COLO668 (cell line): Measurements from ENCODE around the gene CYB5B.
A peak's percentile ranks its signal among the peaks of the same experiment; 100 is the strongest.

Experiments
- DNase-seq: peaks from one replicate; lab custom pipeline; 2025; ENCODE audit not compliant: unreplicated experiment; lab: John Stamatoyannopoulos, UW

The CYB5B gene

DNA sequence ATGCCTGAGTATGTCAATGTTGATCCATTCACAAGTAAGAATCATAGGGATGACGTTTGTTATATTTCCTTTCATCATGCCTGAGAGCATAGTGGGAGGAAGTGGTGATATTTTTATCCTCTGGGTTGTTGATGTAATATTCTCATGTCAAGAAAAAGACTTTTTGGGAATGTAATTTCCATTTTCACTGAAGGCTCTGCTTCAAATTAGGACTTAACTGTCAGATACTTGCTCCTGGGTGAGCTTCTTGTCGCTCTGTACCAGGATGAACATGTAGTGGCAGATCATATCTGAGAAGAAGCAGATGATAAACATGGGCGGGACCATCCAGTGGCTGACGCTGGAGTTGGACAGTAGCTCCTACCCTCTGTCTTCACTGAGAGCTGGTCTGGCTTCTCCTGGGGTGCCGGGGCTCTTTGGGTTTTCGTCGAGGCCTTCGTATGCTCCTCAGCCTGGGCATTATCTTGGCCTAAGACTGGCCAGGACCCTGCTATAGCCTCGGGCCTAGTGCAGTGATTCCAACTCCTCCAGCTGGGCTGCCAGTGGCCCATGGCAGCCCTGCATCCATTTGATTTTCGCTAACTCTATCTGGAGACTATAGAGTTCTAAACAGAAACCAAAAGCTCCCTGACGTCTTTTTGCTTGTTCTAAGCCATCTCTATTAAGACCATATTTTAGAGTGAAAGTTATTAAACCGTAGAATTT, 19.7 kb downstream of the CYB5B start:
- DNase-seq, result no peak

DNA sequence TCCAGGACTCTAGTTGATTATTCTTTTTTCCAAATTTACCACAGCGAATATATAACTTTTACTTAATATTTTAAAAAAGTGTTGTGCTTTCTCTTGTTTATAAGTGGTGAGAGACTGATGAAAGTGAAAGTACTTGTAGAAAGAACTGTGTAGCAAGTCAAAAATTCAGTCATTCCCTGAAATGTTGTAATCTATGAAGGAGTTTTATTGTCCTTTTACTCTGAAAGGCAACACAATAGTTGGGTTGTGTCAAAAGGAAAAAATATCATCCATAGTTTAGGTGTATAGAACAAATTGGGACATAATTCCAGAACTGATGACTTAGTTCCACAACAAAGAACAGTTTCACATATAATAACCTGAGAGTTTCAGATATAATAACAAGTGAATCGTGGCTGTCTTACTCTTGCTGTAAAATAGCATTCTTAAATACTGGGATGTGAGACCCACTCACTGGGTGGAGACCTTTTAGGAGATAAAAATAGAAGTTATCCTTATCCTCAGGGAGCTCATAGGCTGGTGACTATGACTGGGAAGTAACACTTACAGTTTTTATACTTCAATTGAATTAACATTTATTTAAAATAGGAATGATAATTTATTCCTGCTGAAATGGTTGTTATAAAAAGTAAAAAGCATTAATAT, 20.6 kb downstream of the CYB5B start:
- no peak for DNase-seq

DNA sequence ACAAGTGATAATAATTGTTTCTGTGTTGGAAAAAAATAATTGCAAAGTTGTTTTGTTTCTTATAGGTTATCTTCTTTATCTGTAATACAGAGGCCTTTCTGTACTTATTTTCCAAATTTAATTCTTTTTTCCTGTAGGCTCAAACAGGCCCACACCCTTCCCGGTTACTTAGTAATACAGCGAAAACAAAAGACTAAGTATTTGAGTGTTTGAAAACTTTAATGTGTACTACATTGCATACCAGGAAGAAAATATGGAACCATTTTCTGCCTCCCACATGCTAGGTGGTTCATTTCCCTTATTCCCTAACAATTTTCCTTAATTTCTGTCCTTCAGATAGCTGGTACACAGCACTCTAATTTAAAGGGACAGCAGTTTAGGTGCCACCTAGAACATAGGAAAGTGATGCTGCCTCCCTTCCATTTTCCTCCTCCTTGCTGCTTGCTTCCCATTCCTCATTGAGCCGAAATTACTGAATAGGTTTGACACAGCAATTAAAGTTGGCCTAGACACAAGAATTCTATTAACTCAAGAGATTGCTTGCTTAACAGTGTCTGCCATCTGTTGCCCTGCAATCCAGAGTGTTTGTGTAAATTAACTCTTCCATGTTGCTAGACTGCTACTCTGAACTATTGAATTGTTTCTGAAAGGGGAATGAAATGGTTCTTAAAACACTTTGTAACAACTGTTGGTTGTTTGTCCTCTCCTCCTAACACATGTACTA, 24.2 kb downstream of the CYB5B start:
- no peak for DNase-seq

DNA sequence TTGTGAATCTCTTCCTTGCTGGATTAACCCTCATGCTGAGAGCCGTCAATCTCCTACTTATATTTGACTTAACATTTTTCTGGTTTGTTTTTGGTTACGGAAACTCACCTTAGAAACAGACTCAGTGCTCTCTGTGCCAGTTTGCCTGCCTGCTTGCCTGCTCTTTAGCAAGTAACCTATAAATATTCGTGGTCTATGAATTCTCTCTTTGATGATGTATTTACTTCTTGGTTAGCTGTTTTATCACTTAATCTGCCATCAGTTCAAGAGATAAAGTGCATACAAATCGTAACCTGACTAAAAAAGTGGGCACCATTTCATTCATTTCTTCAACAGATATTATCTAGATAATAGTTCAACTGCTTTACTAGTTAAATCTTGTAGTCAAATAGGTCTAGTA, 26.7 kb downstream of the CYB5B start:
- no peak for DNase-seq

DNA sequence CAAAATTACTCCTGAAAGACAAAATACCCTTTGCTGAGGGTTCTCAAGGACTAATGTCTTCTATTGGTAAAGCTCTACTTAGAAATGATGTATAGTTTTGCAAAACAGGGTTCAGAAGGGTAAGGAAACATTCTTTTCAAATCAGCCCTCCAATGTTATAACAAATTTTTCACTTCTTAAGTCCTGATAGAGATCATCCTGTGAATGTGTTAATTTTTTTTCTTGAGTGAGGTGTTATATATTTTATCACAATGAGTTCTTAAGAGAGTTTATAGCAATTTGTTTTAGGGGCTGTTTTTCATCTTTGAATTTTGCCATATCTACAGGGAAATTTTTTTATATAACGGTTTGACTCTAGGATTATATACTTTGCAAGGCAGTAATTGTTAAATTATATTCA, 29.5 kb downstream of the CYB5B start:
- DNase-seq, result no peak

DNA sequence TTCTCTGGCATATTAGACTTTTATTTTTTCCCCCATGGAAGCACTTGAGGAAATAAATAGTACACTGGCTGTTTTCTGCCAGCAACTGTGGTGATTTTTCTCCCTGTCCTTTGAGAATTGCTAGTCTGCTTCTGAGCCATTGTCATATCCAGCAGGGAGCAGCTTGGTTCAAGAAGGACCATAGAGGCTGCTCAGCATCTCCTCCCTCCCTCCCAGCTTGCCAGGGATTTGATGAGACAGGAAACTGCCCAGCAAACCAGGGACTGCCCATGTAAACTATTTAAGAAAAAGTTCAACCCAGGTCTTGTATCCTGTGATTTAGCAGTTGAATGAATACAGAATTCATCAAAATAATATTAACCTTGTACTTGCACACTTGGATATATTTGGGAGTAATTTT, 39.5 kb downstream of the CYB5B start:
- no peak for DNase-seq

DNA sequence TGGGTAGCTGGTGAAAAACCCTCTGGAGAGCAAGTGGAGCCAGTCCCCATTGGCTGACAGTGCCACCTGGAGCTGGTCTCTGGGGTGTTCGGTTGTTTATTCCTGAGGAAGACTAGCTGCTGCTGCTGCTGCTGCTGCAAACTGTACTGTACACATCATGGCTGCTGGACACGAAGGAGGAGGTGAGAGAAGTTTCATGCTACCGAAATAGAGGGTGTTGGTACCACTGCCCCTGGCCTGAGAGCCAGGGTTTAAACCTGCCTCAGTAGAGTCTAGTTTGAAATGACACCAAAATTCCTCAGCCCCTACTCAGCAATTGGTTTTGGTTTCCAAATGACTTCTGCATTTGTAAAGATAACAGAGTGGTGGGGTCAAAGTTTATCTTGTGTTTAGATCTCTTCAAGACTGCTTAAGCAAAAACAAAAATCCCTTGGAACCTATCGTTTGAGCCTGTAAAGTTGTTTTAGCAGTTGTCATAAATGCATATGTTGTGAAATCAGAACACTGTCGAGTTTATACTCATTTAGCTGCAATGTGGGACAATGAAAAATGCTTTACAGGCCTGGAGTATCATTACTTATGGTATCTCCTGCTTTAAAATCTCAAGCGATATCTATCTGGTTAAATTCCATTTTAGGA, 40.8 kb downstream of the CYB5B start:
- no peak for DNase-seq

DNA sequence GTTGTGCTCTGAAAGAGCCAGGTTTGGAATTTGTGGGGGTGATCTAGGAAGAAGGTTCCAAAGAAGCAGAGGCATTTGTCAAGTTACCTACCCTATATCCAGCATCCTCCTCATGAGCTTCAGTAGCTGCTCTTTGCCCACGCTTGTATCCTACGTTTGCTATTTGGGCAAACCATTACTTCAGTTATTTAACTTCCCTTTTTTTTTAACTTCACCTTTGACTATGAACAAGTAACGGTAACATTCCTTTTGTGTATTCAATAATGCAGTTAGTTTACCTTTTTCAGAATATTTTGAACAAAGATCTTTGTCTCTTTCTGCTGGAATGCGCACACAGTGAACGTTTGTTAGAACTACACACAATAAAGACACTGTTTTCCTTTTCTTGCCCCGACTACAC, 41.5 kb downstream of the CYB5B start:
- no peak for DNase-seq

DNA sequence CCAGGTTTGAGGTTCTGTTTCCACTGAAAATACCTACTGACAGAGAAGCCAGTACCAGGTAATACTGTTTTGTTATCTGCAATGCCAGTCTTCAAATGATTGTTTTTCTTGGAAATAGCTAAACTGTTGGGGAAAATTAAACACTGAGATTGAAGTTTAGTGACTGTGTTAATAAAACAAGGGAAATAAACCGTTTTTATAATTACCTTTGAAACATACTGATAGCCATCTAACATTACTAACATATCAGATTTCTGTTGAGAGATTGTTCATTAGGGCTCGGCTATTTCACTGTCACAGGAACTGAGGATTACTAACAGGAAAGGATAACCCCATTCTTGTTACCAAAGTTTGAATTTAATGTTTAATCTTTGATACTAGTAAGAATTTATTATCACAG, 42.1 kb downstream of the CYB5B start:
- no peak for DNase-seq

DNA sequence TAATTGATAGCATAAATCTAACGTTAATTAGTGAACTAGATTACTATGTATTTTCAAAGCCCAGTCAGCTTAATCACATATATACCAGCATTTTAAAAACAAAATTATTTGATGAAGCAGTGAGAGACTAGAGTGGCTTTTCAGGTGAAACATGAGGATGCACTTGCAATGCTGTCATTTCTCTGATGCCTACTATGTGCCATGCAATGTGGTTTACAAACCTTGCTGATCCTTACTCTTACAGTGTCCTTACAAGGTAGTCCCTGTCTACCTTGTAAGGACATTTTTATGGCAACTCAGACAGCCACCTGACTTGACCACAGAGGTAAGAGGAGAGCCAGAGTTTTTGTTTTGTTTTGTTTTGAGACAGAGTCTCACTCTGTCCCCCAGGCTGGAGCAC, 42.7 kb downstream of the CYB5B start:
- DNase-seq, result no peak

DNA sequence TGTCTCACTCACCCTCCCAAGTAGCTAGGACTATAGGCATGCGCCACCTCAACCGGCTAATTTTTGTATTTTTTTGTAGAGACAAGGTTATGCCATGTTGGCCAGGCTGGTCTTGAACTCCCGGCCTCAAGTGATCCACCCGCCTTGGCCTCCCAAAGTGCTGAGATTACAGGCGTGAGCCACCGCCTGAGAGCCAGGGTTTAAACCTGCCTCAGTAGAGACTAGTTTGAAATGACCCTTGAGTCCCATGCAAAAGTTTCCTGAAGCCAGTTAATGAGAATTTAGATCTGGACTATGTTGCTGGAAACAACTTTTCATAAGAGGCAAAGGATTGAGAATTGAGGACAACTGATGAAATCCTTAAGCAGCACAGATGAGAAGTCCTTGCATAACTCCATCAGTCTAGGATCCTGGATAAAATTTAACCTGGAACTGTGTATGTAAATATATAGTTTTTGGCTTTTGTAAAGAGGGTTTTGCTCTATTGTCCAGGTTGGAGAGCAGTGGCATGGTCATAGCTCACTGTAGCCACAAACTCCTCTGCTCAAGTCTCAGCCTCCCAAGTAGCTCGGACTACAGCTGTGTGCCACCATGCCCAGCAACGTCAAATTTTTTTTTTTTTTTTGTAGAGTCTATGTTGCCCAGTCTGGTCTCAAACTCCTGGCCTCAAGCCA, 43.2 kb downstream of the CYB5B start:
- no peak for DNase-seq

DNA sequence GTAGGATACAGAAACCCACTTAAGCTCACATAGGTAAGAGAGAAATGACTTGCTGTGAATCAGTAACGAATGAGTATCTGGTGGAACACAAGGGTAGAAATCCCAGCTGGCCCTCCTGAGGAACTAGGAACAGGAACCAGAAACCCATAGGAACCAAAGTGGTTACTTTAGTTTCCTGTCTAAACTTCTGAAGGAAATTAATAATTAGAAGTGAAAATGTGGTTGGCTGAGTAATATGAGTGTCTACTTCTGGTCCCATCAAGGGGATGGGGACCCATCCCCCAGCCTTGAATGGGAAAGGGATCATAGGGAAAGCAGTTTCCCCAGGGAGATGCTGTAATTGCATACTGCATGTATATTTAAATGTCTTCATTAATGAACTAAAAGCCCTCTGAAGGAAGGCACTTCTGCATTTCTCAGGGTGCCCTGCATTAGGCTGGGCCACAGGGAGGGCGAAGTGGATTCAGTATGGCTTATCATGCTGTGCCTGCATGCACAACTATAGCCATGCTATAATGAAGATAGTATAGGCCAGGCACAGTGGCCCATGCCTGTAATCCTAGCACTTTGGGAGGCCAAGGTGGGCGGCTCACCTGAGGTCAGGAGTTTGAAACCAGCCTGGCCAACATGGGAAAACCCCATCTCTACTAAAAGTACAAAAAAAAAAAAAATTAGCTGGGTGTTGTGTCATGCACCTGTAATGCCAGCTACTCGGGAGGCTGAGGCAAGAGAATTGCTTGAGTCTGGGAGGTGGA, 45.6 kb downstream of the CYB5B start:
- no peak for DNase-seq

DNA sequence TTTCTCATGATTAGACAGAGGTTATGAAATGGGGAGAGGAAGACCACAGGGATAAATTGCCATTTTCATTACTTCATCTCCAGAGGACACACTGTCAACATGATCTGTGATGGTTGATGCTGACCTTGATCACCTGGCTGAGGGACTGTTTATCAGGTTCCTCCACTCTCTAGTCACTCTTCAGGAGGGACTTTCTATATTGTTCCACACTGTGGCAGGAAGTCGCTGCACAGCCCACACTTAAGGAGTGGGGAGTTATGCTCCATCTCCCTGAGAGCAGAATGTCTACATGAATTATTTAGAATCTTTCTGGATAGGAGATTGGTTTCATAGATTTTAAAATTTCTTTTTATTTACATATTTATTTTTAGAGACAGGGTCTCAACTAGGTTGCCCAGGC, 46.7 kb downstream of the CYB5B start:
- DNase-seq, result no peak

DNA sequence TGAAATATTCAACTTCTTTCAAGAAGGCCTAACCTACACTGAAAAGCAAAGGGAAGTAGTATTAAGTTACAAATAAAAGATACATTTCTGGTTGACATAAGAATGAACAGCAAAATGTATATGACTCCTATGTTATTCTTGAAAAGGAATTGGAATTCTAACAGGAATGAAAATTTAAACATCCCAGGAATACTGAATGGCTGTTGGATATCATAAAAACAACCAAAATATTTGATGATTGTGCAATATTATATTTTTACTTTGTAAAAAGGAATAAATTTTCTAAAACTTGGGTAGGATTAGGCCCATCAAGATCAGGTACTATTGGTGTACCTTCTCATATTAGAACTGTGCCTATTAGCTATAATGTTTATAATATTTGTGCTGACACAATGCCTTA, 50.0 kb downstream of the CYB5B start:
- no peak for DNase-seq

DNA sequence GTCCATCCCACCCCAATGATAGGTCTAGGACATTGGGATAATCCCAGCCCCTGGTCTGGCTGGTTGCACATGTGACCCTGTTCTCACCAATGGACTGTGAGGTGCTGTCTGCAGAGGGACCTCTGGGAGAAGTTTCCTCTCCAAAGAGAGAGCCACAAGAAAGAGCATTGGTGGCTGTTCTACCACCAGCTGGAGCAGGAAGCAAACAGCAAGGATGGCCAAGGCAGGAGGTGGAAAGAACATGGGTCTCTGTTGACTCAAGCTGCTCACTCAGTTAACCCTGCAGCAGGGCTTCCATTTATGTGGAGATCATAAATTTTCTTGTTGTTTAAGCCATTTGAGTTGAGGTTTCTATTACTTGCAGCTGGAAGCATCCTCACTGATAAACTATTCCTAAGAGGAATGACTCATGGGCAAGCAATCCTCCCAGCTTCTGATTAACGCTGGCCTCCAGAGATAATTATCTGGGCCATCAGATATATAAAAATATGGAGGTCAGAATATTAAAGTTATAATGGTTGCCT, 52.6 kb downstream of the CYB5B start:
- peak; percentile 17 for DNase-seq

DNA sequence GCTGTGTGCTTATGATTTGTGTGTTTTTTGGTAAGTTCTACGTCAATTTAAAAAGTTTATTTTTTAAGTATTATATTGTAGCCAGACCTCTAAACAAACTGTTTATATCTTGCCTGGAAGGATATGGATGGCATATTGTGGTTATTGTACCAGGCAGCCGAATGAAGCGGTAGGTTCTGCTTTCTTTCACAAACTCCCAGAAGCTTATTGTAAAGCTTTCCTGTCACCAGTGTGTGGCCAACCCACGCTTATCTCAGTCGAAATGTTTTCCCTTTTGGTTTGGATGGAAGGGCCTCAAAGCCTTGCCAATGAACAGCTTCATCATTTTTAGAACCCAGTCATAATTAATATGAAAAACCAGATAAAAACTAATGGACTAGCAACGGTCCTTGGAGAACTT, 53.1 kb downstream of the CYB5B start:
- no peak for DNase-seq

DNA sequence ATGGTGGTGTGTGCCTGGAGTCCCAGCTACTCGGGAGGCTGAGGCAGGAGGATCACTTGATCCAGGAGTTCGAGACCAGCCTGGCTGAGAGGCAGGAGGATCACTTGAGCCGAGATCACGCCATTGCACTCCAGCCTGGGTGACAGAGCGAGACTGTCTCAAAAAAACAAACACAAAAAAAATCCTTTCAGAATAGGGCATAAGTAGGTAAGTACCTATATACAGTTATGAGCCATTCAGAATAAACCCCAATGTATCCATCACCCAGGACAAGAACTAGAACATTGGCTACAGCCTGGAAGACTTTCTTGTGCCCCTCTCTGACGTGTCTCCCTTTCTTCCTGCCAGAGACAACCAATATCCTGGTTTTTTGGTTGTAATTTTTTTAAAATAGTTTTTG, 54.3 kb downstream of the CYB5B start:
- DNase-seq, result no peak

DNA sequence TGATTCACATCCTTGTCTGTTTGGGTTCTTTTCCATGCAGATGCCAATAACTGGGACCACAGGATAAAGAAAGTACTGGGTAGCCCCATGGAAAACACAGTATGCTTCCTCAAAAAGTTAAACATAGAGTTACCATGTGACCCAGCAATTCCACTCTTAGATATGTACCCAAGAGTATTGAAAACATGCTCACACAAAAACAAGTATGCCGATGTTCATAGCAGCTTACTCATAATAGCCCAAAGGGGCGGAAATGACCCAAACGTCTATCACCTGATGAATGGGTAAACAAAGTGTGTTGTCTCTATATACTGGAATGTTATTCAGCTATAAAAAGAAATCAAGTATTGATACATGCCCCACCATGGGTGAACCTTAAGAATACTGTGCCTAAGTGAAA, 55.4 kb downstream of the CYB5B start:
- DNase-seq, result no peak

DNA sequence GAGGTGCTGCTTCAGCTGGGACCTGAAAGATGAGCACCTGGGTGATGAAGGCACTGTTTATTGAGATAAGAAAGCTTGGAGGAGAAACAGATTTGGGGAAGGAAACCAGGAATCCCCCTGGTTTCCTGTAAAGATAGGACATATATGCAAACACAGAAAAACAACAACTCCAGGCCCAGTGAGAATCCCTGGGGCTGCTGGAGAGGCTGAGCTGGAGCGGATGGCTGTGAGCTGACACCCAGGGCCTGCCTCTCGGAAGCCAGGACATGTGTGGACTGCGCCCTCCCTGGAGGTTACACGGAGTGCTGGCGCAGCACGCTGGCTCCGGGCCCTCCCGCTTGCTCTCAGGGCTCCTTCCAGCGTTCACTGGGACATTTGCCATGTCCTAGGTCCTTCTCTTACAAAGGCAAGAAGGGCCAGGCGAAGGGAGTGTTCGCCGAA, 57.5 kb downstream of the CYB5B start:
- no peak for DNase-seq

DNA sequence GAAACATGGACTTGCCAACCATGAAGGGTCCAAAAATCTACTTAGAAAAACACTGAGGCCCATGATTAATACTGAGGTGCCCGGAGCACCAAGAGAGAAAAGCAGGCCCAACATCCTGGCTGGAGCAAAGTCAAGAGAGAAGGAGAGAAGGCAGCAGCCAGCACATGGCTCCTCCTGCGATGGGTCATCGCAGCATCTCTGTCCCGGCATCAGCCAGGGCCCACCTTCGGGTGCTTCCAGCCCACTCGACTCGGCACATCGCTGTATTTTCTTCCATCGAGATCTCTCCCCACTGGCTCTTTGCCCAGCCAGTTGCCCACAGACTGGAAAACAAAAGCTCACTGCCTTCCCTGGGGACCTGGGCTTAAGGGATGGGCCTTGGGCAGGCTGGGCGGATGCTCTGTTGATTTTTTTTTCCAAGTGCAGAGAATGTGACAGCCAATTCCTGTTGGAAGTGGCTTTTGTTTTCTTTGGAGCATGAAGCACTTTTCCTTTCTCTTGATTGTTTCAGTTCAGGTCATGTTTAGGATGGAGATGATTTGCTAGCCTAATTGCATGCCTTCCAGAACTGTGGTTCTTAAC, 58.1 kb downstream of the CYB5B start:
- DNase-seq, result peak; percentile 16
